Stomach (tissue), 4 donors: ENCODE measurements around the gene OR51F1.

Experiments used
- EP300 ChIP-seq: sonication (generic); formaldehyde crosslinking; IDR thresholded peaks from one replicate; pipeline ENCODE4 v1.6.1; 2017; ENCODE audit warnings: antibody characterized with exemption
- POLR2A ChIP-seq, 4 donors: fragments of 450-650 bp; IDR thresholded peaks; one replicate each; pipeline ENCODE4 v1.6.1; 2016; ENCODE audit warnings: antibody characterized with exemption in 4 of 4, control low read depth in 2 of 4, mild to moderate bottlenecking in 1 of 4, moderate library complexity in 1 of 4
- POLR2AphosphoS5 ChIP-seq, 3 donors: sonication (generic); formaldehyde crosslinking; IDR thresholded peaks; one replicate each; pipeline ENCODE4 v1.6.1; 2016; ENCODE audit warnings: antibody characterized with exemption in 3 of 3
- TF ChIP-seq, protein P1 (sequence below), 7 experiments: fragments of 450-650 bp in 4 of 7; fragments of 200-600 bp in 3 of 7; sonication (generic) in 3 of 7; IDR thresholded peaks; one replicate each; pipeline ENCODE4 v1.5.1; 2016 to 2019; ENCODE audit warnings: antibody characterized with exemption in 7 of 7, control low read depth in 2 of 7, mild to moderate bottlenecking in 1 of 7

DNA sequence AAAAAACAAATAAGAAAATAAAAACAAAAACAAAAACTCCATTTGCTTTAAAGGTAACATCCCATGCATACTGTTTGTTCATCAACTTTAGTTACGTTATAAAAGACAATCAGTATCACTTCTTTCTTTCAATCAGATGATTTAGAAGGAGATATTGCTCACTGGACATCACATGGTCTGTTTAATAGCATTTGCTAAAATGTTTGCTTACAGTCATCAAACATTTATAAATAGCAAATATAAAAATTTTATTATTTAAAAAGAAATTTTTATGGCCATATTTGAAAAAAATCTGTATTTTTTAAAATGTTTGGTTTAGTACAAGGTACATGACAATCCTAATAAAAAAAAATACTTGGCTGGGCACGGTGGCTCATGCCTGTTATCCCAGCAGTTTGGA, 42.6 kb downstream of the OR51F1 start:
- TF ChIP-seq, protein P1, sequence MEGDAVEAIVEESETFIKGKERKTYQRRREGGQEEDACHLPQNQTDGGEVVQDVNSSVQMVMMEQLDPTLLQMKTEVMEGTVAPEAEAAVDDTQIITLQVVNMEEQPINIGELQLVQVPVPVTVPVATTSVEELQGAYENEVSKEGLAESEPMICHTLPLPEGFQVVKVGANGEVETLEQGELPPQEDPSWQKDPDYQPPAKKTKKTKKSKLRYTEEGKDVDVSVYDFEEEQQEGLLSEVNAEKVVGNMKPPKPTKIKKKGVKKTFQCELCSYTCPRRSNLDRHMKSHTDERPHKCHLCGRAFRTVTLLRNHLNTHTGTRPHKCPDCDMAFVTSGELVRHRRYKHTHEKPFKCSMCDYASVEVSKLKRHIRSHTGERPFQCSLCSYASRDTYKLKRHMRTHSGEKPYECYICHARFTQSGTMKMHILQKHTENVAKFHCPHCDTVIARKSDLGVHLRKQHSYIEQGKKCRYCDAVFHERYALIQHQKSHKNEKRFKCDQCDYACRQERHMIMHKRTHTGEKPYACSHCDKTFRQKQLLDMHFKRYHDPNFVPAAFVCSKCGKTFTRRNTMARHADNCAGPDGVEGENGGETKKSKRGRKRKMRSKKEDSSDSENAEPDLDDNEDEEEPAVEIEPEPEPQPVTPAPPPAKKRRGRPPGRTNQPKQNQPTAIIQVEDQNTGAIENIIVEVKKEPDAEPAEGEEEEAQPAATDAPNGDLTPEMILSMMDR (IDR thresholded peaks at IDR 0.05), result no peak
- no peak for TF ChIP-seq POLR2A (IDR thresholded peaks at IDR 0.05)
- TF ChIP-seq EP300, result no peak
- no peak for TF ChIP-seq POLR2AphosphoS5 (IDR thresholded peaks at IDR 0.05)
